Fibroblast of lung (primary cell): ENCODE measurements around the gene CD151. TPM values are rescaled to one million over a fixed set of nuclear protein-coding genes. Genes with fewer than 3 reads are reported as not detected.

Source experiments
- DNase-seq, 2 donors: peaks; one replicate each; pipeline versions ENCODE4 v3.0.0 to v3.0.0-alpha.2; 2010; ENCODE audit warnings: low read depth in 2 of 2
- H2AFZ ChIP-seq: 2 replicates; pipeline ENCODE4 v1.5.1; 2012; ENCODE audit warnings: low read length, control low read depth, inconsistent platforms
- H3K27ac ChIP-seq: 2 replicates; pipeline ENCODE4 v1.5.1; 2011; ENCODE audit warnings: low read length, control low read depth; ENCODE audit not compliant: insufficient read depth
- H3K27me3 ChIP-seq: 2 replicates; pipeline ENCODE4 v1.5.1; 2011; ENCODE audit warnings: mild to moderate bottlenecking, low read length; ENCODE audit not compliant: control insufficient read depth, insufficient read depth
- H3K36me3 ChIP-seq: 2 replicates; pipeline ENCODE4 v1.5.1; 2011; ENCODE audit warnings: low read length; ENCODE audit not compliant: control insufficient read depth, insufficient read depth
- H3K4me1 ChIP-seq: 2 replicates; pipeline ENCODE4 v1.5.1; 2011; ENCODE audit warnings: low read length; ENCODE audit not compliant: control insufficient read depth, insufficient read depth; ENCODE audit errors: extremely low read depth
- H3K4me2 ChIP-seq: 2 replicates; pipeline ENCODE4 v1.5.1; 2011; ENCODE audit warnings: low read length, control low read depth; ENCODE audit not compliant: insufficient read depth; ENCODE audit errors: extremely low read depth
- H3K4me3 ChIP-seq, 4 experiments: fragments of 200-600 bp in 1 of 4; sonication (generic) in 1 of 4; replicated peaks in 1 of 4; 2 replicates each; pipeline ENCODE4 v1.5.1; 2011 to 2016; ENCODE audit warnings: low read length in 4 of 4, low read depth in 3 of 4, mild to moderate bottlenecking in 3 of 4, control low read depth in 2 of 4, inconsistent platforms in 1 of 4, mixed read lengths in 1 of 4; ENCODE audit not compliant: insufficient read depth in 1 of 4; ENCODE audit errors: control extremely low read depth in 1 of 4
- H3K79me2 ChIP-seq: 2 replicates; pipeline ENCODE4 v1.5.1; 2012; ENCODE audit warnings: mild to moderate bottlenecking, low read length, inconsistent platforms; ENCODE audit not compliant: control insufficient read depth, insufficient read depth
- H3K9ac ChIP-seq: 2 replicates; pipeline ENCODE4 v1.5.1; 2011; ENCODE audit warnings: mild to moderate bottlenecking, low read length, control low read depth; ENCODE audit not compliant: insufficient read depth
- H3K9me3 ChIP-seq: 2 replicates; pipeline ENCODE4 v1.5.1; 2012; ENCODE audit warnings: low read depth, low read length; ENCODE audit not compliant: control insufficient read depth, insufficient read depth
- H4K20me1 ChIP-seq: 2 replicates; pipeline ENCODE4 v1.5.1; 2011; ENCODE audit warnings: low read length; ENCODE audit not compliant: control insufficient read depth, insufficient read depth; ENCODE audit errors: extremely low read depth
- CTCF ChIP-seq, 2 donors: IDR thresholded peaks in 1 of 2; conservative IDR thresholded peaks in 1 of 2; 1 replicate in 1 of 2; 2 replicates in 1 of 2; pipeline ENCODE4 v1.5.1; 2011 to 2012; ENCODE audit warnings: low read length in 2 of 2, control low read depth in 1 of 2, inconsistent platforms in 1 of 2, low read depth in 1 of 2, mild to moderate bottlenecking in 1 of 2
- EZH2 ChIP-seq: IDR thresholded peaks from 2 replicates; pipeline ENCODE4 v1.5.1; 2012; ENCODE audit warnings: low read length, control low read depth, mild to moderate bottlenecking; ENCODE audit errors: missing control alignments
- polyA plus RNA-seq, 2 donors: library from polyadenylated mRNA; depleted of rRNA in 1 of 2; stranded (reverse) in 1 of 2; unstranded in 1 of 2; fragments of >200 nt; gene quantifications; 2 replicates each; pipeline ENCODE4 v1.2.1, GENCODE V29; 2011 to 2012; ENCODE audit warnings: missing spikeins in 1 of 2
- total RNA-seq: library from RNA; depleted of rRNA; stranded (reverse); fragments of >200 nt; gene quantifications from 2 replicates; pipeline ENCODE4 v1.2.1, GENCODE V29; 2014

The CD151 gene
- total and polyA plus RNA-seq, 2 donors (not counting 1 experiment from before 2014, with no cell fraction given), result 547 to 711 TPM

- H3K4me2 ChIP-seq, result peak overlapping the region; percentile 15
- H3K9ac ChIP-seq, result no peak overlapping the region
- H3K4me3 ChIP-seq, result no peak overlapping the region
- H3K27ac ChIP-seq, result no peak overlapping the region
- no peak overlapping the region for H2AFZ ChIP-seq
- TF ChIP-seq EZH2, result peak; percentile 30
- no peak for TF ChIP-seq CTCF (conservative IDR thresholded peaks at IDR 0.05 in 1 of 2, IDR thresholded peaks at IDR 0.05 in 1 of 2; ENCODE audit: low read depth in 1 of 2, low read length in 2 of 2)
- peaks cover 8% of the 10 kb centered on the region for H3K36me3 ChIP-seq
- H3K4me1 ChIP-seq, result peaks cover 27% of the 10 kb centered on the region
- no peaks in the 10 kb centered on the region for H3K9me3 ChIP-seq
- H3K27me3 ChIP-seq, result no peaks in the 10 kb centered on the region
- H4K20me1 ChIP-seq, result no peaks in the 10 kb centered on the region
- DNase-seq, result no peak
- peaks cover 5% of the 10 kb centered on the region for H3K79me2 ChIP-seq
These were observed 4.1 kb upstream of the CD151 start for GRCh38 chr11:828506-829175.

GRCh38 chr11:829176-829846 lies 3.4 kb upstream of the CD151 start:
- H3K27ac ChIP-seq, result no peak overlapping the region
- no peaks in the 10 kb centered on the region for H3K27me3 ChIP-seq
- no peak for TF ChIP-seq CTCF (conservative IDR thresholded peaks at IDR 0.05 in 1 of 2, IDR thresholded peaks at IDR 0.05 in 1 of 2; ENCODE audit: low read depth in 1 of 2, low read length in 2 of 2)
- no peak for TF ChIP-seq EZH2
- H3K79me2 ChIP-seq, result peaks cover 9% of the 10 kb centered on the region
- H3K9ac ChIP-seq, result no peak overlapping the region
- peak overlapping the region in 3 of 4 experiments; percentile 7 to 38 (median 14) for H3K4me3 ChIP-seq
- no peak for DNase-seq
- peak overlapping the region; percentile 17 for H2AFZ ChIP-seq
- H3K36me3 ChIP-seq, result peaks cover 4% of the 10 kb centered on the region
- H3K9me3 ChIP-seq, result no peaks in the 10 kb centered on the region
- H3K4me2 ChIP-seq, result peak overlapping the region; percentile 88
- no peaks in the 10 kb centered on the region for H4K20me1 ChIP-seq
- peaks cover 30% of the 10 kb centered on the region for H3K4me1 ChIP-seq

GRCh38 chr11:829847-830294 lies 2.9 kb upstream of the CD151 start:
- Histone ChIP-seq H3K27ac (no peak overlapping the region), H2AFZ (no peak overlapping the region), H3K27me3 (no peaks in the 10 kb centered on the region), H3K36me3 (peaks cover 2% of the 10 kb centered on the region), H3K9ac (no peak overlapping the region), H3K4me2 (peak overlapping the region; percentile 88), H3K79me2 (peaks cover 15% of the 10 kb centered on the region), H4K20me1 (no peaks in the 10 kb centered on the region), H3K9me3 (no peaks in the 10 kb centered on the region), H3K4me3 (peak overlapping the region in 3 of 4 experiments; percentile 7 to 38 (median 14)), H3K4me1 (peaks cover 34% of the 10 kb centered on the region)
- TF ChIP-seq CTCF (conservative IDR thresholded peaks at IDR 0.05 in 1 of 2, IDR thresholded peaks at IDR 0.05 in 1 of 2; ENCODE audit: low read depth in 1 of 2, low read length in 2 of 2) (no peak), EZH2 (no peak)
- DNase-seq, result no peak
